Left ventricle myocardium inferior (tissue), 1 donor: ENCODE results near the gene SPINK4. TPM values are rescaled to one million over a fixed set of nuclear protein-coding genes. Genes with fewer than 3 reads are reported as not detected.
A peak's percentile ranks its signal among the peaks of the same experiment; 100 is the strongest.

Experiments used
- DNase-seq: peaks from one replicate; pipeline ENCODE4 v3.0.0-alpha.2; 2020
- H3K27ac ChIP-seq: fragments of 200-600 bp; replicated peaks from 2 replicates; pipeline ENCODE4 v1.8.0; 2021
- H3K27me3 ChIP-seq: fragments of 200-600 bp; 2 replicates; pipeline ENCODE4 v1.8.0; 2021; ENCODE audit warnings: low read depth
- H3K36me3 ChIP-seq: fragments of 200-600 bp; 2 replicates; pipeline ENCODE4 v1.8.0; 2021
- H3K4me1 ChIP-seq: fragments of 200-600 bp; 2 replicates; pipeline ENCODE4 v1.8.0; 2021
- H3K4me3 ChIP-seq: fragments of 200-600 bp; 2 replicates; pipeline ENCODE4 v1.8.0; 2021; ENCODE audit warnings: mild to moderate bottlenecking, moderate library complexity
- H3K9me3 ChIP-seq: fragments of 200-600 bp; replicated peaks from 2 replicates; pipeline ENCODE4 v1.8.0; 2021
- CTCF ChIP-seq: fragments of 200-600 bp; IDR thresholded peaks from 2 replicates; pipeline ENCODE4 v1.8.0; 2021; ENCODE audit warnings: antibody characterized with exemption, mild to moderate bottlenecking, borderline replicate concordance
- intact Hi-C: fragments of 100-400 bp; cut with micrococcal nuclease; formaldehyde crosslinking; loops from one replicate; pipeline ENCODE4 v1.11.0; 2022
- total RNA-seq: library from RNA; stranded (reverse); fragmentation: NEBNext Ultra II Directional; extraction: Animal tissue kit (Norgen Biotek cat#: 25700); gene quantifications from one replicate; pipeline ENCODE4 v1.2.1, GENCODE V29; 2021
- donor health status: DM: no; HTN: yes; CAD: no; lungs with severe emphysema.

The SPINK4 gene
- total RNA-seq, 1 donor from 2014 or later = not detected

- Histone ChIP-seq H3K4me3 (no peak overlapping the region), H3K4me1 (peaks cover 28% of the 10 kb centered on the region), H3K27me3 (no peaks in the 10 kb centered on the region), H3K9me3 (no peaks in the 10 kb centered on the region), H3K27ac (peak overlapping the region; percentile 70), H3K36me3 (no peaks in the 10 kb centered on the region)
- peak; percentile 57 for DNase-seq
- no peak for TF ChIP-seq CTCF
- intact Hi-C loops = no loop called here
Observed at GRCh38 chr9:33198165-33198564, 41.8 kb upstream of the SPINK4 start.

GRCh38 chr9:33202018-33202417 is 37.9 kb upstream of the SPINK4 start:
- no peak for DNase-seq
- no peak for TF ChIP-seq CTCF
- intact Hi-C loops = no loop called here
- Histone ChIP-seq H3K36me3 (no peaks in the 10 kb centered on the region), H3K27me3 (no peaks in the 10 kb centered on the region), H3K9me3 (no peaks in the 10 kb centered on the region), H3K27ac (peak overlapping the region; percentile 69), H3K4me3 (no peak overlapping the region), H3K4me1 (peaks cover 25% of the 10 kb centered on the region)

GRCh38 chr9:33202552-33203201 is 37.3 kb upstream of the SPINK4 start:
- H3K36me3 ChIP-seq = no peaks in the 10 kb centered on the region
- H3K4me1 ChIP-seq = peaks cover 21% of the 10 kb centered on the region
- DNase-seq = peak; percentile 69
- intact Hi-C loops = no loop called here
- no peaks in the 10 kb centered on the region for H3K9me3 ChIP-seq
- peak overlapping the region; percentile 69 for H3K27ac ChIP-seq
- no peaks in the 10 kb centered on the region for H3K27me3 ChIP-seq
- TF ChIP-seq CTCF = no peak
- no peak overlapping the region for H3K4me3 ChIP-seq

GRCh38 chr9:33209394-33209793 is 30.6 kb upstream of the SPINK4 start:
- Histone ChIP-seq H3K9me3 (no peaks in the 10 kb centered on the region), H3K36me3 (no peaks in the 10 kb centered on the region), H3K4me3 (no peak overlapping the region), H3K27me3 (no peaks in the 10 kb centered on the region), H3K4me1 (no peaks in the 10 kb centered on the region), H3K27ac (no peak overlapping the region)
- intact Hi-C loops = no loop called here
- no peak for DNase-seq
- TF ChIP-seq CTCF = no peak

GRCh38 chr9:33210006-33210715 is 29.8 kb upstream of the SPINK4 start:
- no peaks in the 10 kb centered on the region for H3K4me1 ChIP-seq
- no peaks in the 10 kb centered on the region for H3K9me3 ChIP-seq
- H3K27me3 ChIP-seq = no peaks in the 10 kb centered on the region
- H3K4me3 ChIP-seq = no peak overlapping the region
- DNase-seq = no peak
- intact Hi-C loops = no loop called here
- no peak for TF ChIP-seq CTCF
- no peak overlapping the region for H3K27ac ChIP-seq
- H3K36me3 ChIP-seq = no peaks in the 10 kb centered on the region
